Sigmoid colon (tissue), 7 donors: ENCODE measurements around the gene TRPM6. TPM values are rescaled to one million over a fixed set of nuclear protein-coding genes. Genes with fewer than 3 reads are reported as not detected.

ENCODE experiments used
- DNase-seq: peaks from one replicate; pipeline ENCODE4 v3.0.0-alpha.2; 2019
- H3K27ac ChIP-seq, 4 donors: fragments of 200-600 bp; sonication (generic); one replicate each; pipeline ENCODE4 v1.5.1; 2016 to 2019; ENCODE audit warnings: mild to moderate bottlenecking in 1 of 4
- H3K27me3 ChIP-seq, 3 donors: fragments of 200-600 bp; sonication (generic); one replicate each; pipeline ENCODE4 v1.5.1; 2019; ENCODE audit warnings: mild to moderate bottlenecking in 1 of 3
- H3K36me3 ChIP-seq, 4 donors: fragments of 200-600 bp; sonication (generic); one replicate each; pipeline ENCODE4 v1.5.1; 2016 to 2019
- H3K4me1 ChIP-seq, 4 donors: fragments of 200-600 bp; sonication (generic); one replicate each; pipeline ENCODE4 v1.5.1; 2017 to 2019
- H3K4me3 ChIP-seq, 4 donors: fragments of 200-600 bp; sonication (generic); one replicate each; pipeline ENCODE4 v1.5.1; 2017 to 2019; ENCODE audit warnings: mild to moderate bottlenecking in 2 of 4, moderate library complexity in 1 of 4
- H3K9me3 ChIP-seq, 4 donors: fragments of 200-600 bp in 3 of 4; sonication (generic) in 3 of 4; one replicate each; pipeline versions ENCODE4 v1.5.1 to v1.6.1; 2013 to 2019
- EP300 ChIP-seq, 4 donors: sonication (generic); formaldehyde crosslinking; IDR thresholded peaks; one replicate each; pipeline ENCODE4 v1.6.1; 2017; ENCODE audit warnings: antibody characterized with exemption in 4 of 4
- POLR2A ChIP-seq, 2 donors: fragments of 450-650 bp; IDR thresholded peaks; one replicate each; pipeline ENCODE4 v1.6.1; 2016; ENCODE audit warnings: antibody characterized with exemption in 2 of 2, mild to moderate bottlenecking in 2 of 2, moderate library complexity in 2 of 2
- POLR2AphosphoS5 ChIP-seq, 4 donors: sonication (generic); formaldehyde crosslinking; IDR thresholded peaks; one replicate each; pipeline ENCODE4 v1.6.1; 2017; ENCODE audit warnings: antibody characterized with exemption in 4 of 4
- WGBS, 2 donors: extraction: QIAGEN DNeasy Blood & Tissue Kit; methylation state at CpG; one replicate each; pipeline ENCODE4 v1.1.7; 2013; 5-methylcytosine and 5-hydroxymethylcytosine counted together
- intact Hi-C: fragments of 100-400 bp; cut with DNase I; formaldehyde crosslinking; loops from one replicate; pipeline ENCODE4 v1.15.1; 2023
- polyA plus RNA-seq, 3 donors: library from polyadenylated mRNA; stranded (reverse); fragments of 200-250 nt; gene quantifications; one replicate each; pipeline ENCODE4 v1.2.3, GENCODE V29; 2013
- small RNA-seq, 3 donors: library from RNA; depleted of rRNA; stranded (forward); fragments of <200 nt; gene quantifications; one replicate each; pipeline ENCODE3, GENCODE V24; 2016
- total RNA-seq, 4 donors: library from RNA; depleted of rRNA; stranded (reverse); fragments of >200 nt; gene quantifications; one replicate each; pipeline ENCODE4 v1.1.0, GENCODE V29; 2016
- TF ChIP-seq, protein P1 (sequence below), 4 experiments: fragments of 450-650 bp in 3 of 4; fragments of 200-600 bp in 1 of 4; IDR thresholded peaks; one replicate each; pipeline ENCODE4 v1.5.1; 2016 to 2019; ENCODE audit warnings: antibody characterized with exemption in 4 of 4, mild to moderate bottlenecking in 3 of 4, moderate library complexity in 2 of 4
- donor health status: healthy with polysubstance abuse.
- donor health status: Bipolar disorder and iron deficiency.
- donor health status: healthy.

TRPM6 gene
- total and polyA plus RNA-seq, 7 donors: 0.41 to 12.7 (median 6.7) TPM; not detected in 2

- Histone ChIP-seq H3K36me3 (no peaks in the 10 kb centered on the region), H3K4me1 (no peaks in the 10 kb centered on the region), H3K27me3 (no peaks in the 10 kb centered on the region), H3K4me3 (no peak overlapping the region), H3K9me3 (no peaks in the 10 kb centered on the region), H3K27ac (no peak overlapping the region)
- intact Hi-C loops: no loop called here
- TF ChIP-seq EP300 (IDR thresholded peaks at IDR 0.05) (no peak), POLR2AphosphoS5 (IDR thresholded peaks at IDR 0.05) (no peak)
- DNase-seq: no peak
- WGBS, 2 donors: 30 to 41% methylated on average over 3 of the region's 3 CpGs
Measured at GRCh38 chr9:74681906-74682305, 205.8 kb downstream of the TRPM6 start.

GRCh38 chr9:74674077-74674476 lies 213.6 kb downstream of the TRPM6 start:
- WGBS, 2 donors: 85 to 86% methylated on average over 6 of the region's 6 CpGs
- TF ChIP-seq POLR2AphosphoS5 (IDR thresholded peaks at IDR 0.05) (no peak), EP300 (IDR thresholded peaks at IDR 0.05) (no peak), POLR2A (IDR thresholded peaks at IDR 0.05) (no peak)
- TF ChIP-seq, protein P1, sequence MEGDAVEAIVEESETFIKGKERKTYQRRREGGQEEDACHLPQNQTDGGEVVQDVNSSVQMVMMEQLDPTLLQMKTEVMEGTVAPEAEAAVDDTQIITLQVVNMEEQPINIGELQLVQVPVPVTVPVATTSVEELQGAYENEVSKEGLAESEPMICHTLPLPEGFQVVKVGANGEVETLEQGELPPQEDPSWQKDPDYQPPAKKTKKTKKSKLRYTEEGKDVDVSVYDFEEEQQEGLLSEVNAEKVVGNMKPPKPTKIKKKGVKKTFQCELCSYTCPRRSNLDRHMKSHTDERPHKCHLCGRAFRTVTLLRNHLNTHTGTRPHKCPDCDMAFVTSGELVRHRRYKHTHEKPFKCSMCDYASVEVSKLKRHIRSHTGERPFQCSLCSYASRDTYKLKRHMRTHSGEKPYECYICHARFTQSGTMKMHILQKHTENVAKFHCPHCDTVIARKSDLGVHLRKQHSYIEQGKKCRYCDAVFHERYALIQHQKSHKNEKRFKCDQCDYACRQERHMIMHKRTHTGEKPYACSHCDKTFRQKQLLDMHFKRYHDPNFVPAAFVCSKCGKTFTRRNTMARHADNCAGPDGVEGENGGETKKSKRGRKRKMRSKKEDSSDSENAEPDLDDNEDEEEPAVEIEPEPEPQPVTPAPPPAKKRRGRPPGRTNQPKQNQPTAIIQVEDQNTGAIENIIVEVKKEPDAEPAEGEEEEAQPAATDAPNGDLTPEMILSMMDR (IDR thresholded peaks at IDR 0.05): no peak
- no peaks in the 10 kb centered on the region for H3K4me1 ChIP-seq
- H3K27ac ChIP-seq: no peak overlapping the region
- H3K9me3 ChIP-seq: no peaks in the 10 kb centered on the region
- no peak overlapping the region for H3K4me3 ChIP-seq
- H3K36me3 ChIP-seq: no peaks in the 10 kb centered on the region
- no peaks in the 10 kb centered on the region for H3K27me3 ChIP-seq
- intact Hi-C loops: no loop called here
- no peak for DNase-seq

Small RNA genes within 50 kb of the gene (small RNA-seq; reads per million reads assigned to genes)
- 0 reads per million in 3 donors for gene RNU6-445P

Other genes starting within 250 kb of the TRPM6 start
- 1 to 10 TPM; 4.9 to 7.5 (median 5.9) TPM for gene C9orf40, start 65.0 kb upstream of the TRPM6 start, total RNA-seq
- gene C9orf40, start 65.0 kb upstream of the TRPM6 start, polyA plus RNA-seq: 10 to 100 TPM in 1 of 3 donors, 1 to 10 TPM in 2; 6.6 to 12.3 (median 7.7) TPM
- 10 to 100 TPM; 12.8 to 18.6 (median 17.1) TPM for gene CARNMT1, start 140.4 kb upstream of the TRPM6 start, total RNA-seq
- gene CARNMT1, start 140.4 kb upstream of the TRPM6 start, polyA plus RNA-seq: 1 to 10 TPM; 4.8 to 7.9 (median 6.9) TPM
- gene NMRK1, start 200.2 kb upstream of the TRPM6 start, total RNA-seq: 10 to 100 TPM in 2 of 4 donors, 1 to 10 TPM in 2; 5.6 to 27.5 (median 10.3) TPM
- 10 to 100 TPM; 21.0 to 53.9 (median 38.4) TPM for gene NMRK1, start 200.2 kb upstream of the TRPM6 start, polyA plus RNA-seq
- 10 to 100 TPM; 11.0 to 20.7 (median 17.2) TPM for gene OSTF1, start 200.6 kb upstream of the TRPM6 start, total RNA-seq
- gene OSTF1, start 200.6 kb upstream of the TRPM6 start, polyA plus RNA-seq: 100 to 1,000 TPM in 1 of 3 donors, 10 to 100 TPM in 2; 55.1 to 105 (median 66.1) TPM